CD4-positive, alpha-beta T cell treated with Interleukin-2 at 100 ng/mL for 4 hours (primary cell): ENCODE measurements around the gene SNX21.

Experiments used
- DNase-seq: peaks from one replicate; pipeline ENCODE4 v3.0.0-alpha.2; 2020; ENCODE audit warnings: low spot score

SNX21 gene

GRCh38 chr20:45882469-45883099, 49.0 kb downstream of the SNX21 start:
- DNase-seq = no peak

DNA sequence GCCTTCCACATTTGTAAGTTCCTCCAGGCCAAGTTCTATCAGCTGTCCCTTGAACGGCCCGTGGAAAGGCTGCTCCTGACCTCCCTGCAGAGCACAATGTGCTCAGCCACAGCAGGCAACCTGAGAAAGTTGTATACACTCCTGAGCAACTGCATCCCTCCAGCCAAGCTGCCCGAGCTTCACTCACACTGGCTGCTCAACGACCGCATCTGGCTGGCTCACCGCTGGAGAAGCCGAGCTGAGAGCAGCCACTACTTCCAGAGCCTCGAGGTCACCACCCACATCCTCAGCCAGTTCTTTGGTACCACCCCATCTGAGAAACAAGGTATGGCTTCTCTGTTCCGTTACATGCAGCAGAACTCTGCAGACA, 49.5 kb downstream of the SNX21 start:
- no peak for DNase-seq

DNA sequence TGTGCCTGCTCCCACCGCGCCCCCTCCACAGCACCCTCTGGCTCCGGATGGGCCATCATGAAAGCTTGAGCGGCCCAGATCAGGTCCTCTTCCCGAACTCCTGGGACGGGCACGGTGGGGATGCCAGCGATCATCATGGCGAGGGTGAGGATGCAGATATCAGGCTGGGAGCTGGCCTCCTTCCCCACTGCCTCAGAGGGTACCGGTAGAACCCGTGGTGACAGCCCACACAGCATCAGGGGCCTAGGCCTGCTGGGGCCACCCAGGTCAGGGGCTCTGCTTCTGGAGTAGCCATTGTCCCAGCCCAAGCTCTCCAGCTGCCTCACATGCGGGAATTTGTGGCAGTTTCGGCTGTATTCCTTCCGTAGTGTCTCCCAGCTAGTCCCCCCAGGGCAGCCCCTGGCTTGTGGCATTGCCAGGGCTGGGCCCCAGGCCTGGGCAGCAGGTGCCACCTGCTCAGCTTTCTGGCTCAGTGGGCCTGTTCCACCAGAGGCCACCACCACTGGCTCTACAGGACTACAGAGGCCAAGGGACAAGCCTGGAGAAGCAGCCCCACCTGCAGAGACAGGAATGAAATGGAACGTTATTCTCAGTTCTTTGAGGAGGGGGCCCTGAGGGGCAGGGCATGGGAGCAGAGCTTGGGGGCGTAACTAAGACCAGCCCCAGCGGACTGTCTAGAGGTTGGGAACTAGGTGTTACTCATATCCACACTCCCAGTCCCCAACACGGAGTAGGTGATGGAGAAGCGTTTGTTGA, 53.2 kb downstream of the SNX21 start:
- no peak for DNase-seq

DNA sequence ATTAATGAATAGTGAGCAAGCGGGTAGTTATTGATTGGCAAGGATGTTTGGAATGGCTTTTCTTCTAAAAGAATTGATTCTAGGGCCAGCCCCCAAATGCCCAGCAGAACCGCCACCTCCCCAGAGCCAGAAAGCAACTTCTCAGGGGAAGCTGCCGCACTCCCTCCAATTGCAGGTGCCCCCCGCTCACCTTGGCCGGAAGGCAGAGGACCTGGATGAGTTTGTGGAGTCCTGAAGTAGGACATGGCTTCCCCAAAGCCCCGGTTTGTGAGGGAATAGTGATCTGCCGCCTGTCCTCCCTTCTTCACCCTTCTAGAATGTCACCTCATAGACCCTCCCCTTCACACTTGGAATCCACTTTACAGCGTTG, 53.7 kb downstream of the SNX21 start, which contains the start of gene SPATA25:
Gene SPATA25, minus strand, starts transcription at position 277 of the 370 bp plus-strand sequence. Its CDS starts 32 bp downstream, at position 245.
- DNase-seq = no peak

DNA sequence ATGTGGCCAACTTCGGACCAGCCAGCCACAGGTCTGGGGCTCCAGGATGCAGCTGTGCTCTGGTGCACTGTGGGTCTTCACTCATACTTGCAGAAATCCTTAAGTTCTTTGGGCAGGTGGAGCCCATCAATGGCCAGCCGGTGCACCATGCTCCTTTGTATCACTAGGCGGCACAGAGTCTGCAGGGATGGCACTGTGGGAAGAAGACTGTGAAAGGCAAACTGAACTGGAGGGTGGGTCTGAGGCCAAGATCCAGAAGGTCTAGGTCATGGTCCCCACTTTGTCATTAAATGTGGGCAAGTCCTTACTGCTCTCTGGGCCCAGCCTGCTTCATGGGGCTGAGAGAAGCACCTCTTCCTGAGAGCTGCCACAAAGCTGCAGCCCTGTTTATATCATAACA, 55.1 kb downstream of the SNX21 start:
- no peak for DNase-seq

DNA sequence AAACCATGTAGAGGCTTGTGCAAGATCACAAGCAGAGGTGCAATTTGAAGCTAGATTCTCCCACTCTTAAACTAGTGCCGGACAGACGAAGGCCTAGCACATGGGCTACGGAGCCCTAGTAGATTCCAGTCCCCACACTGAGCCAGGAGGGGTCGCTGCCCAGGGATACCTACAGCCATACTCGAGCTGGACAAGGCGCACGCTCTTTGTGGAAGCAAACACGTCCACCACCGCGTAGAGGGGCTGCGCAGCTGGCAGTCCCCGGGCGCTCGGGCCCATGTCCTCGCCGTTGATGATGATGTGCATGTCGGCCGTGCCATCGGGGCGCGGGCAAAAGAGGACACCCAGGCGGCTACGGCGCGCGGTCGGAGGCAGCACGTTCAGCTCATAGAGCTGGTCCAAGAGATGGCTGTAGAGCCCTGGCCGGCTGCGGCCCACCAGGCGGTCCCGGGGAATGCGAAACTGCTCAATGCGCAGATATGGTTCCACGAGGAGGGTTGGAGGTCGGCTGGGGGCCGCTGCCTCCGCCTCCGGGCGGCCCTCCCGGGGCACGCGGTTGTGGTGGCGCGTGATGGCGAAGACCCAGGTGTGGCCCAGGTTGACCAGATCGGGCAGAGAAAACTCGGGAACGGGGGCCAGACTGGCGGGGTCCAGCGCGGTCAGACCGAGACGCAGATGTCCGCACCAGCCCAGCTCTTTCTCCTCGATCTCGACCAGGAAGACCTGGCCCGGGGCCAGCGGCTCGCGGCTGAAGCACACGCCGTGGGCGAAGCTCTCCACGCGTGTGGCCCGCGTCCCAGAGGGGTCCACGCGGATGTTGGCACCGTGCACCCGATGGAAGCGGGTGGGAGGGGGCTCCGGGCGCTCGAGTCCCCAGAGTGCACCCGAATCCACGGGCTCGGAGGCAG, 56.7 kb downstream of the SNX21 start:
- peak; percentile 42 for DNase-seq

DNA sequence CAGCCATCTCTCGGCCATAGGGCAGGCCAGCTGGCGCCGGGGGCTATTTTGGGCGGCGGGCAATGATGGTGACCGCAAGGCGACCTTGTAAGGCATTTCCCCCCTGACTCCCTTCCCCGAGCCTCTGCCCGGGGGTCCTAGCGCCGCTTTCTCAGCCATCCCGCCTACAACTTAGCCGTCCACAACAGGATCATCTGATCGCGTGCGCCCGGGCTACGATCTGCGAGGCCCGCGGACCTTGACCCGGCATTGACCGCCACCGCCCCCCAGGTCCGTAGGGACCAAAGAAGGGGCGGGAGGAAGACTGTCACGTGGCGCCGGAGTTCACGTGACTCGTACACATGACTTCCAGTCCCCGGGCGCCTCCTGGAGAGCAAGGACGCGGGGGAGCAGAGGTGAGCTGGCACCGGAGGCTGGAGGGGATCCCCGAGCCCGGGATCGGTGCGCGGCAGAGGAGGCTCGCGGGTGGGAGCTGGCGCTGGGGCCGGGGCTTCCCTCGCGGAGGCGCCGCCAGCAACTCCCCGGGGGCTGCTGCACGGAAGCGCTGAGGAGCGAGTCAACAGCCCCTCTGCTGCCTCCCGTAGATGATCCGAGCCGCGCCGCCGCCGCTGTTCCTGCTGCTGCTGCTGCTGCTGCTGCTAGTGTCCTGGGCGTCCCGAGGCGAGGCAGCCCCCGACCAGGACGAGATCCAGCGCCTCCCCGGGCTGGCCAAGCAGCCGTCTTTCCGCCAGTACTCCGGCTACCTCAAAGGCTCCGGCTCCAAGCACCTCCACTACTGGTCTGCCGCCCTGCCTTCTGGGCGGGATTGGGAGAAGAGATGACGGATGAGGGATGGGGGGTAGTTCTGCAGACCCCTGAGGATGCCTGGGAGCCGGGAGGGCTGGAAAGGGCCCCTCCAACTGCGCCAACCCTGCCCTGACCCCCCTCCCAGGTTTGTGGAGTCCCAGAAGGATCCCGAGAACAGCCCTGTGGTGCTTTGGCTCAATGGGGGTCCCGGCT, 57.7 kb downstream of the SNX21 start, which contains the start of the genes CTSA and NEURL2:
Gene CTSA, plus strand, starts transcription at position 351 of the 999 bp plus-strand sequence. Its CDS starts 234 bp downstream, at position 585.
Gene NEURL2, minus strand, starts transcription at position 224 of the 999 bp plus-strand sequence. Its CDS starts 217 bp downstream, at position 7.
- DNase-seq = peak; percentile 81

- no peak for DNase-seq
These were observed 58.6 kb downstream of the SNX21 start for GRCh38 chr20:45892049-45892825.
